Lower leg skin (tissue), 3 donors: ENCODE measurements around the gene RC3H1.

ENCODE experiments used
- POLR2A ChIP-seq, 2 donors: fragments of 450-650 bp; IDR thresholded peaks; one replicate each; pipeline ENCODE4 v1.6.1; 2016 to 2017; ENCODE audit warnings: antibody characterized with exemption in 2 of 2, mild to moderate bottlenecking in 1 of 2, moderate library complexity in 1 of 2
- TF ChIP-seq, protein P1 (sequence below), 3 donors: fragments of 450-650 bp; IDR thresholded peaks; one replicate each; pipeline ENCODE4 v1.5.1; 2016; ENCODE audit warnings: antibody characterized with exemption in 3 of 3, mild to moderate bottlenecking in 3 of 3, moderate library complexity in 2 of 3

DNA sequence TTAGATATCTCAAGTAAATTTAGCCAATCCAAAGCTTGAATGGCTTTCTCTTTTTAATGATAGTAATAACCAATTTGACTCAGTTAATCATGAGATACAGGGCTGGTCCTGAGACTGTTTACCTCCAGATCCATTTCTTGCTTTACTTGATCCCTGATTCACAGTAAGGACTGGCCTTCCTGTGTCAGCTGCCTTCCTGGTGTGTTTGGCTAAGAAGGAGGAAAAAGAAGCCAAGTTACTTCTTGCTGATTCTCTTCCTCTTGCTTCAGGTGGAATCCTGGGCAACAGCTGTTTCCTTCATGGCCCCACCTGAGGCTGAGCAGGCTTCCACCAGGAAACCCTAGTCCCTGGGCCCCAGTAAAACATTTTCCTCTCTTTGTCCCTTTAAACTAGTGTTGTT, 14.6 kb upstream of the RC3H1 start:
- TF ChIP-seq, protein P1, sequence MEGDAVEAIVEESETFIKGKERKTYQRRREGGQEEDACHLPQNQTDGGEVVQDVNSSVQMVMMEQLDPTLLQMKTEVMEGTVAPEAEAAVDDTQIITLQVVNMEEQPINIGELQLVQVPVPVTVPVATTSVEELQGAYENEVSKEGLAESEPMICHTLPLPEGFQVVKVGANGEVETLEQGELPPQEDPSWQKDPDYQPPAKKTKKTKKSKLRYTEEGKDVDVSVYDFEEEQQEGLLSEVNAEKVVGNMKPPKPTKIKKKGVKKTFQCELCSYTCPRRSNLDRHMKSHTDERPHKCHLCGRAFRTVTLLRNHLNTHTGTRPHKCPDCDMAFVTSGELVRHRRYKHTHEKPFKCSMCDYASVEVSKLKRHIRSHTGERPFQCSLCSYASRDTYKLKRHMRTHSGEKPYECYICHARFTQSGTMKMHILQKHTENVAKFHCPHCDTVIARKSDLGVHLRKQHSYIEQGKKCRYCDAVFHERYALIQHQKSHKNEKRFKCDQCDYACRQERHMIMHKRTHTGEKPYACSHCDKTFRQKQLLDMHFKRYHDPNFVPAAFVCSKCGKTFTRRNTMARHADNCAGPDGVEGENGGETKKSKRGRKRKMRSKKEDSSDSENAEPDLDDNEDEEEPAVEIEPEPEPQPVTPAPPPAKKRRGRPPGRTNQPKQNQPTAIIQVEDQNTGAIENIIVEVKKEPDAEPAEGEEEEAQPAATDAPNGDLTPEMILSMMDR (IDR thresholded peaks at IDR 0.05), result no peak
- TF ChIP-seq POLR2A (IDR thresholded peaks at IDR 0.05), result no peak
